ENCODE results near the gene PACSIN1. TPM values are rescaled to one million over a fixed set of nuclear protein-coding genes. Genes with fewer than 3 reads are reported as not detected.

The PACSIN1 gene
- total RNA-seq (ENCODE audit: low replicate concordance): not detected in 2 replicates

DNA sequence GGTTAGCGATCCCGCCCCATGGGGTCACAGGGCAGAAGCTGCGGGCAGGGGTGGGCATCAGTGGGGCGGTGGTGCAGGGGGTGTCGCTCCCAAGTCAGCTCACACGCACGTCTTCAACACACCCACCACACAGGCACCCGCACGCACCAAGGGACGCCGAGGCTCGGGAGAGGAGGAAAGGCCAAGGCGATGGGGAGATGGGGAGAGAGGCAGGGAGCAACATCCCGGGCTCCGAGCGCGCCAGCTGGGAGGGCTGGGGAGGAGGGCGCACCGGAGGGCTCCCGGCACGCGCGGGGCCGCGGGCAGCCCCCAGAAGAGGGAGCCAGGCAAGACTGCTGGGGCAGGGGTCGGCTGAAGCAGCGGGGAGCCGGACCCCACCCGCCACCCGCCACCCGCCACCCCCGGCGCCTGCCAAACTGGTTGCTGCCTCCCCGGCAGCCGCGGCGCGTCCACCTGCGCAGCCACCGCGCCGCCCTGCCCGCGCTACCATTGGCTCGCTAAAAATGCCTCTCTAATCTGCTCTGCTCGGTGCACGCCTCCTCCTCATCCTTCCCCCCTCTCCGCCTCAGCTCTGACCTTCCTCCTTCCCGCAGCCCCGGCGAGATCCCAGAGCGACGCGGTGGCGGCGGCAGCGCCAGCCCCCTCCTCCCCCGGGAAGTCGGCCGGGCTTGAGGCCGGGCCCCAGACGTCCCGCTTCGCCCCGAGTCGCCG is at the start of gene PACSIN1:
TSS of gene PACSIN1 (plus strand) at position 546 of the 711 bp plus-strand sequence. CDS start 60,230 bp downstream, outside the sequence.
- TF ChIP-seq, protein P1, sequence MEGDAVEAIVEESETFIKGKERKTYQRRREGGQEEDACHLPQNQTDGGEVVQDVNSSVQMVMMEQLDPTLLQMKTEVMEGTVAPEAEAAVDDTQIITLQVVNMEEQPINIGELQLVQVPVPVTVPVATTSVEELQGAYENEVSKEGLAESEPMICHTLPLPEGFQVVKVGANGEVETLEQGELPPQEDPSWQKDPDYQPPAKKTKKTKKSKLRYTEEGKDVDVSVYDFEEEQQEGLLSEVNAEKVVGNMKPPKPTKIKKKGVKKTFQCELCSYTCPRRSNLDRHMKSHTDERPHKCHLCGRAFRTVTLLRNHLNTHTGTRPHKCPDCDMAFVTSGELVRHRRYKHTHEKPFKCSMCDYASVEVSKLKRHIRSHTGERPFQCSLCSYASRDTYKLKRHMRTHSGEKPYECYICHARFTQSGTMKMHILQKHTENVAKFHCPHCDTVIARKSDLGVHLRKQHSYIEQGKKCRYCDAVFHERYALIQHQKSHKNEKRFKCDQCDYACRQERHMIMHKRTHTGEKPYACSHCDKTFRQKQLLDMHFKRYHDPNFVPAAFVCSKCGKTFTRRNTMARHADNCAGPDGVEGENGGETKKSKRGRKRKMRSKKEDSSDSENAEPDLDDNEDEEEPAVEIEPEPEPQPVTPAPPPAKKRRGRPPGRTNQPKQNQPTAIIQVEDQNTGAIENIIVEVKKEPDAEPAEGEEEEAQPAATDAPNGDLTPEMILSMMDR (IDR thresholded peaks at IDR 0.05; ENCODE audit: insufficient read depth, low read length): no peak
- no peak for DNase-seq (ENCODE audit: low read depth)
- peak within 1 kb of the TSS; percentile 40 for H3K4me3 ChIP-seq (ENCODE audit: low read depth, low read length)

DNA sequence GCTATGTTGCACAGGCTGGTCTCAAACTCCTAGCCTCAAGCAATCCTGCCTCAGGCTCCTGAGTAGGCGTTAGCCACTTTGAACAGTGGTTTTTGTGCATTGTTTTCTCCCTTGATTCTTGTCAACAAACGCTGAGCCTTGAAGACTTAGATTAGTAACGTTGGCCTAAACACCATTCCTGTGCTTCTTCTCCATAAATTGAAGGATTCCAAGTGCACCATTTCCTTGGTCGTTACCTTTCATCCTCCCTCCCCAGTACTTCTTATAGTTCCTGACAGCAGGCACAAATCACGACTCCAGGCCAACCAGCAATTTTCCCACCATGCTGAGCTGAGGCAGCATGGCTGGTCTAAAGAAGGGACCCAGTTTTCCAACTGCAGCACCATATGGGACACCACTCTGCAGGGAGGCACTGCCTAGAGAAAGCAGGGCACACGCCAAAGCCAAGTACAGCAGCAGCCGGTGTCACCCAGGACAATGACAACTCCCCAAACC is 49.0 kb upstream of the PACSIN1 start:
- H3K4me3 ChIP-seq (ENCODE audit: low read depth, low read length): no peak overlapping the region
- no peak for DNase-seq (ENCODE audit: low read depth)
- TF ChIP-seq, protein P1 (IDR thresholded peaks at IDR 0.05; ENCODE audit: insufficient read depth, low read length): no peak

GRCh38 chr6:34418367-34418766 is 47.5 kb upstream of the PACSIN1 start:
- no peak for DNase-seq (ENCODE audit: low read depth)
- no peak overlapping the region for H3K4me3 ChIP-seq (ENCODE audit: low read depth, low read length)
- TF ChIP-seq, protein P1 (IDR thresholded peaks at IDR 0.05; ENCODE audit: insufficient read depth, low read length): no peak

DNA sequence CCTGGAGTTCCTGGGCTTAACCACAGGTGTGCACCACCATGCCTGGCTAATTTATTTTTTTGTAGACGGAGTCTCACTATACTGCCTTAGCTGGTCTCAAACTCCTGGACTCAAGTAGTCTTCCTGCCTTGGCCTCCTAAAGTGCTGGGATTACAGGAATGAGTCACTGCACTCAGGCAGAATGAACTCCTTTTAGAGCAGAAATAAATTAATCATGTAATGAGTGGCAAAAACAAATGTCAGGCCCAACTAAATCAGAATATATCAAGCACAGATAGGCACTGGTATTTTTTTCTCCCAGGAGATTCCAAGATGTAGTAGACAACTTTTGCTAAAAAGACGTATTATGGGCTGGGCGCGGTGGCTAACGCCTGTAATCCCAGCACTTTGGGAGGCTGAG is 42.6 kb upstream of the PACSIN1 start:
- H3K4me3 ChIP-seq (ENCODE audit: low read depth, low read length): no peak overlapping the region
- peak; percentile 11 for DNase-seq (ENCODE audit: low read depth)
- TF ChIP-seq, protein P1 (IDR thresholded peaks at IDR 0.05; ENCODE audit: insufficient read depth, low read length): no peak

- no peak for DNase-seq (ENCODE audit: low read depth)
- TF ChIP-seq, protein P1 (IDR thresholded peaks at IDR 0.05; ENCODE audit: insufficient read depth, low read length): no peak
- H3K4me3 ChIP-seq (ENCODE audit: low read depth, low read length): peak overlapping the region; percentile 95
Observed at GRCh38 chr6:34424200-34425131, 41.4 kb upstream of the PACSIN1 start.

DNA sequence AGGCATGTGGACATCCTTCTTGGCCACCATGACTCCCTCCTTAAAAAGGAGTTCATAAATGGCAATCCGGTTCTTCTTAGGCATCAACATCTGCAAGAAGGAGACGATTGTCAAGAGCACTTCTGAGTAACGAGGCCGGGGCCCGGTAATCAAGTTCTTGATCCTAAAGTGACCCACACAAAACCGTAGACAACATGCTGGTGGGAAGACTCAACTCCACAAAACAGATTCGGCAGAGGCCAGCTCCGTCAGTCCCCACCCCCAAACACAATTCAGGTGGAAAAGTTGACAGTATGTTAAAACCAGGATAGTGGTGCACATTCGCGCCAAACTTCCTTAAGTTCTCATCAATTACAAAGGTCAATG is 40.8 kb upstream of the PACSIN1 start:
- TF ChIP-seq, protein P1 (IDR thresholded peaks at IDR 0.05; ENCODE audit: insufficient read depth, low read length): no peak
- DNase-seq (ENCODE audit: low read depth): peak; percentile 22
- peak overlapping the region; percentile 95 for H3K4me3 ChIP-seq (ENCODE audit: low read depth, low read length)

Data from fibroblast of the aortic adventitia (primary cell).